ENCODE results near the gene PARVG. TPM values are rescaled to one million over a fixed set of nuclear protein-coding genes. Genes with fewer than 3 reads are reported as not detected.

Gene PARVG
- total RNA-seq, 4 donors from 2014 or later: 5.0 to 25.3 (median 8.4) TPM

- no peak for TF ChIP-seq POLR2A (IDR thresholded peaks at IDR 0.05)
- TF ChIP-seq, protein P1, sequence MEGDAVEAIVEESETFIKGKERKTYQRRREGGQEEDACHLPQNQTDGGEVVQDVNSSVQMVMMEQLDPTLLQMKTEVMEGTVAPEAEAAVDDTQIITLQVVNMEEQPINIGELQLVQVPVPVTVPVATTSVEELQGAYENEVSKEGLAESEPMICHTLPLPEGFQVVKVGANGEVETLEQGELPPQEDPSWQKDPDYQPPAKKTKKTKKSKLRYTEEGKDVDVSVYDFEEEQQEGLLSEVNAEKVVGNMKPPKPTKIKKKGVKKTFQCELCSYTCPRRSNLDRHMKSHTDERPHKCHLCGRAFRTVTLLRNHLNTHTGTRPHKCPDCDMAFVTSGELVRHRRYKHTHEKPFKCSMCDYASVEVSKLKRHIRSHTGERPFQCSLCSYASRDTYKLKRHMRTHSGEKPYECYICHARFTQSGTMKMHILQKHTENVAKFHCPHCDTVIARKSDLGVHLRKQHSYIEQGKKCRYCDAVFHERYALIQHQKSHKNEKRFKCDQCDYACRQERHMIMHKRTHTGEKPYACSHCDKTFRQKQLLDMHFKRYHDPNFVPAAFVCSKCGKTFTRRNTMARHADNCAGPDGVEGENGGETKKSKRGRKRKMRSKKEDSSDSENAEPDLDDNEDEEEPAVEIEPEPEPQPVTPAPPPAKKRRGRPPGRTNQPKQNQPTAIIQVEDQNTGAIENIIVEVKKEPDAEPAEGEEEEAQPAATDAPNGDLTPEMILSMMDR (IDR thresholded peaks at IDR 0.05): no peak
- H3K9me3 ChIP-seq: peaks cover 0 to 17% of the 10 kb centered on the region in 2 donors
- H3K27ac ChIP-seq: no peak overlapping the region
- no peaks in the 10 kb centered on the region for H3K36me3 ChIP-seq
- intact Hi-C loops (cut with DNase I; ENCODE audit: low total_unique reads): no loop called here
- H3K4me1 ChIP-seq: no peaks in the 10 kb centered on the region
- H3K27me3 ChIP-seq: no peaks in the 10 kb centered on the region
- DNase-seq: no peak
- no peak overlapping the region for H3K4me3 ChIP-seq
Observed at GRCh38 chr22:44247923-44248892, 67.5 kb downstream of the PARVG start.

GRCh38 chr22:44248926-44249325 is 68.2 kb downstream of the PARVG start:
- intact Hi-C loops (cut with DNase I; ENCODE audit: low total_unique reads): no loop called here
- Histone ChIP-seq H3K9me3 (peaks cover 0 to 17% of the 10 kb centered on the region in 2 donors), H3K4me3 (no peak overlapping the region), H3K27me3 (no peaks in the 10 kb centered on the region), H3K36me3 (no peaks in the 10 kb centered on the region), H3K4me1 (no peaks in the 10 kb centered on the region), H3K27ac (no peak overlapping the region)
- TF ChIP-seq, protein P1 (IDR thresholded peaks at IDR 0.05): no peak
- no peak for TF ChIP-seq POLR2A (IDR thresholded peaks at IDR 0.05)
- DNase-seq: no peak

DNA sequence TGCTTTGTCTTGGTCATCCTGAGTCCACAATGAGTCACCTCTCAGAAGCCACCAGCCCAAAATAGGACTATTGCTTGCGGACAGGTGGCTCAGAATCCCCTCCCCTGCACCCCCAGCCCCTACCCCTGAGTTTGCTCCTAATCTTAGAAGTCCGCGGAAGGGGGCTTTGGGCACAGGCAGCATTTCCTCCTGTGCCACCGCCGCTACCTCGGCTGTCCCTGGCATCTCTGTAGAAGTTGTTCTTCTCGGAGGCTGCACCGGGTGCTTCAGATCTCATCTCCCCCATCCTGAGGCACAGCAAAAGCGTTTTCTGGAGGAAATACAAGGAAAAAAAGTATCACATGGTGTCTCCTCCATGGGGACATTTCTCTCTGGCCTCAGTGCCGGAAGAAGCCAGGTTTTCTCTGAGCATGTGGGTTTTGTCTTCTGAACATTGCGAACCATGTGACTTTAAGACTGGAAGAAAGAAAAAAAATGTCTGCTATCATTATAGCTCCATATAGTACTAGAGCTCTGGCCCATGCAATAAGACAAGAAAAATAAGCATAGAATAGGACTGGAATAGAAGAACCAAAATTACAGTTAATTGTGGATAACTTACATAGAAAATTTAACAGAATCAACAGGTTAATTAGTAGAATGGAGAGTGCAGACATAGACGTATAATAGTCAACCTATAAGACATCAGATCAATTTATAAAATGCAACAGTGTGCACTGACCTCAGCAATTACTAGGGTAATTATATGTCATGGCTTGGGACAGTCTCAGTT is 68.8 kb downstream of the PARVG start:
- no peak for TF ChIP-seq POLR2A (IDR thresholded peaks at IDR 0.05)
- TF ChIP-seq, protein P1 (IDR thresholded peaks at IDR 0.05): no peak
- no peak for DNase-seq

GRCh38 chr22:44254811-44255210 is 74.1 kb downstream of the PARVG start:
- intact Hi-C loops (cut with DNase I; ENCODE audit: low total_unique reads): no loop called here
- DNase-seq: no peak

More for the DNA sequence above, 68.8 kb downstream of the PARVG start:
- intact Hi-C loops (cut with DNase I; ENCODE audit: low total_unique reads): no loop called here
- Histone ChIP-seq H3K27ac (no peak overlapping the region), H3K36me3 (no peaks in the 10 kb centered on the region), H3K9me3 (peaks cover 0 to 17% of the 10 kb centered on the region in 2 donors), H3K4me3 (no peak overlapping the region), H3K4me1 (no peaks in the 10 kb centered on the region), H3K27me3 (no peaks in the 10 kb centered on the region)

More at GRCh38 chr22:44254811-44255210, 74.1 kb downstream of the PARVG start:
- Histone ChIP-seq H3K27me3 (no peaks in the 10 kb centered on the region), H3K27ac (no peak overlapping the region), H3K36me3 (no peaks in the 10 kb centered on the region), H3K9me3 (peaks cover 0 to 13% of the 10 kb centered on the region in 2 donors), H3K4me1 (no peaks in the 10 kb centered on the region), H3K4me3 (no peak overlapping the region)
- TF ChIP-seq POLR2A (IDR thresholded peaks at IDR 0.05): no peak
- TF ChIP-seq, protein P1 (IDR thresholded peaks at IDR 0.05): no peak

Measured in uterus (tissue), 4 donors.